ENCODE measurements around the gene KIF2A.

KIF2A gene

DNA sequence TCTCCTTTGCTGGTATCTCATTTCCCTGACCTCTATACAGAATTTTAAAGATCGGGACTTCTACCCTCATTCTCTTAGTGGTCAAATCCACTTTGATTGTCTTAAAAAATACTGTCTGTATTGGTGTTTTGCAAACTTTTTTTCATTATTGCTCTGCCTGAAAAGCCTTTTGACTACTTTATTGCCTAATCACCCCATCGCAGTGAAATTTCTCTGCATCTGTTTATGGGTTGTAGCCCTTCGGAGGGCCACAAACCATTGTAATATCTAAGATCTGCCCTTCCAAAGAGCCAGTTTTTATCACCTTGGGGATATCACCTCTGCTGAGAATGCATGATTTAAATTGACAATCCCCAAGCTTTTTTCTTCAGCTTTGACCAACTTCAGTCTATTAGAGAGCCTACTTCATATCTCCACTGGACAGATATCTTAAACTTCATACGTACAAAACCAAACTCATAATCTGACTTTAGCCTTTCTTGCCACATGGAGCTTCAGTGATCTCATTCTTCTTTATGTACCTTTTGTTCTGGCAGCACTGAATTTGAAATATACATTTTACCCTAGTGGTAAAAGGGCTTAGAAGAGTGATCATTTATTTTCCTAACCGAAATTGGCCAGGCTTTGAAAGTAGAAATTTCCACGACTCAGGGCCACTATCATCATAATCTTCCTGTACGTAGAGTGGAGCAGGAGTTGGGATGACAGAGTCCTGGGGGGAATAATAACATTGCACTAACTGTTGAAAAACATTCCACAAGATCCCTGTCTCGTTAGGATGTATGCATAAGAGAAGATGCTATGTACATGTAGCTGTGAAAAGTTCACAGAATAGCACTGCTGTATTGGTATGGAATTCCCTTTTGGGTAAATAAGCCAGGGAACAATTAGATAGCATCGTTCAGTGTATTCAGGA, 21.4 kb downstream of the KIF2A start:
- FAIRE-seq = no peak

GRCh38 chr5:62328772-62329491, 22.9 kb downstream of the KIF2A start:
- no peak for DNase-seq (ENCODE audit: low spot score)
- FAIRE-seq = no peak

More for the DNA sequence above, 21.4 kb downstream of the KIF2A start:
- no peak for DNase-seq (ENCODE audit: low spot score)

DNA sequence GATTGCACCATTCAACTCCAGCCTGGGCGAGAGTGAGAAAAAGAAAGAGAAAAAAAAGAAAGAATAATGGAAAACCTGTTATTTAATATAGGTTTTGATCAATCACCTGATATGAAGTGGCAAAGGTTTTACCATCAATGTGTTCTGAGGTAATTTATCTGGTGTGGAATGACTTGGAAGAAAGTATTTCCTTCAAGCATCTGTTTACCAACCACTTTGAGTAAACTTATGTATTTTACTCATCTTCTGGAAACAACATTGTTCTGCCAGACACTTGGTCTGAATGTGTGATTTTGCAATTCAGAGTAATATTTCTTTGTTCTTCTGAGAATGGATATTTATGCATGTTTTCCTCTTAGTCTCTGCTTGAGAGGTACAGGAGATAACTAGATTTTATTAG, 24.3 kb downstream of the KIF2A start:
- DNase-seq (ENCODE audit: low spot score) = no peak
- no peak for FAIRE-seq

DNA sequence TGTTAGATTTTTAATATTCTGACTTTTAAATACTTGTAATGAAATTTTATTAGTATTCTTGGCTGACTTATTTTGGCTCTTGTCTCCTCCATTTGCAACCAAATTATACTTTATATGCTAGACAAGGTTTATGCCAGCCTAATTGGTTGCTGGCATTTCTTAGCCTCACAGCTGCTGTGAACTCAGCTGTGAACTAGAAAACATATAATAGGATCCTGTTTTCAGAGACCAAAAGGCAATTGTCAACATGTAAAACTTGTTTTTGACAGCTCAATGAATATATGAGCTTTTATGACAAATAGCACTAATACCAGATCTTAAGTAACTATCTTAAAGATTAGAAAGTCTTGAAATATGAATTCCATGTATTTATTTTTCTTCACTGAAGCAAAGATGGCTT, 25.9 kb downstream of the KIF2A start:
- DNase-seq (ENCODE audit: low spot score) = no peak
- no peak for FAIRE-seq

GRCh38 chr5:62333250-62333794, 27.3 kb downstream of the KIF2A start:
- DNase-seq (ENCODE audit: low spot score) (no peak), FAIRE-seq (no peak)

DNA sequence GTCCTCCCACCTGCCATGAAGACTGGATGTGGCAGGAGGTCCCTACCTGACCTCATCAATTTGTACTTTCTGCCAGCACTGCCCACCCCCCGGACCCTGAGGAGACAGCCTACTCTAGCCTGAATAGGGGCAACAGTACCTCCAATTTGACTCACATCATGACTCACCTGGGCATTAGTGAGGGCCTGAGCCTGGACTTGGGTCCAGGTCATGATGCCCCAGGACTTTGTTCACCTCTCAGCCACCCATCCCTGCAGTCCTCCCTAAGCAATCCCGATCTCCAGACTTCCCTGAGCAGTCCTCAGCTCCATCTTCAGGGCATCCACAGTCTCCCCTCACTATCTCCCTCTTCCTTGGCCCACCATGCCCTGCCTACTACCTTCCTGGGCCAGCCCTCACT, 28.1 kb downstream of the KIF2A start:
- no peak for DNase-seq (ENCODE audit: low spot score)
- FAIRE-seq = no peak

GRCh38 chr5:62340392-62340791, 34.4 kb downstream of the KIF2A start:
- FAIRE-seq (no peak), DNase-seq (ENCODE audit: low spot score) (no peak)

GRCh38 chr5:62340979-62341378, 35.0 kb downstream of the KIF2A start:
- no peak for DNase-seq (ENCODE audit: low spot score)
- no peak for FAIRE-seq

- no peak for DNase-seq (ENCODE audit: low spot score)
- FAIRE-seq = no peak
Observed at GRCh38 chr5:62341783-62342475, 35.9 kb downstream of the KIF2A start.

GRCh38 chr5:62342476-62342837, 36.5 kb downstream of the KIF2A start:
- FAIRE-seq (no peak), DNase-seq (ENCODE audit: low spot score) (no peak)

- no peak for DNase-seq (ENCODE audit: low spot score)
- FAIRE-seq = no peak
Observed at GRCh38 chr5:62343428-62343827, 37.4 kb downstream of the KIF2A start.

GRCh38 chr5:62346748-62347147, 40.7 kb downstream of the KIF2A start:
- DNase-seq (ENCODE audit: low spot score) (no peak), FAIRE-seq (no peak)

DNA sequence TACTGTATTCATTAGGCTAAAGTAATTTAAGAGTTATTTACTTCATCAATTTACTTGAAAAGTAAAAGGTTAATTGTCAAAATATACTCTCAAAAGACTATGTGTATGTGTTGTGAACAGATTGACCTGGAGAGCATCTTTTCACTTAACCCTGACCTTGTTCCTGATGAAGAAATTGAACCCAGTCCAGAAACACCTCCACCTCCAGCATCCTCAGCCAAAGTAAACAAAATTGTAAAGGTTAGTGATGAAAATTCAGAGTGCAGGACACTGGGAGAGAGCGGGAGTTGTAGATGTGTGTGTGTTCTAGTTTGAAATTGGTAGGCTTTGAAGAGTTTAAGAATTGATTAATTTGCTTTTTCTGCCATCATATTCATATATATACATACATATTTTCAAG, 41.9 kb downstream of the KIF2A start:
- no peak for DNase-seq (ENCODE audit: low spot score)
- no peak for FAIRE-seq

DNA sequence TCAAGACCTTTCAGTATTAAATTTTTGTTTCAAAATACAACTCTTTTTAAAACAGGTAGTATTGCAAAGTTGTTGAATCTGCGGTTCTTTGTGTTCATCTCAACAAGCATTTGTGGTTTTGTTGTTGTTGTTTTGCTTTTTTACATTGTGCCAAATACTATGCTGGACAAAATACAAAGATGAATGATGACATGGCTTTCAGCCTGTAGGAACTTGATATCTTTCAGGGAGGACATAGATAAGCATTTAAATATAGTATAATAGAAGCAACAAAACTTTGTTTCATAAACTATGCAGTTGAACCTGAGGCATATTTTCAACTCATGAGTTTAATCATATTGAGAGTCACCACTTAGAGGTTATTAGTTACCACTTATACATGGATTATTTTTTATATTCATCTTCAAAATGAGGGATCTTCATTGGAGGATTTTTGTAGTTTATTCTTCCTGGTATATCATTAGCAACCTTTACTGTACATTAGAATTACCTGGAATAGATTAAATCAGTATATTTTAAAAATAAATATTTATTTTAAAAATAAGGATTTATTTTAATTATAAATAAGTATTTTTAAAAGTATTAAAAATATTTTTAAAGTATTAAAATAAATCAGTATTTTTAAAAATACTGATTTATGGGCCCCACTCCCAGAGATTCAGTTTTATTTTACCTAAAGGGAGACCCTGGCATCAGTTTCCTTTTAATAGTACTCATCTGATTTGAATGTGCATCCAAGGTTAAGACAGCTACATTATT, 42.9 kb downstream of the KIF2A start:
- DNase-seq (ENCODE audit: low spot score) (no peak), FAIRE-seq (no peak)

GRCh38 chr5:62354028-62354874, 48.2 kb downstream of the KIF2A start:
- FAIRE-seq = peak; percentile 26

GRCh38 chr5:62362701-62363100, 56.7 kb downstream of the KIF2A start:
- FAIRE-seq = no peak
- DNase-seq (ENCODE audit: low spot score) = no peak

More at GRCh38 chr5:62354028-62354874, 48.2 kb downstream of the KIF2A start:
- DNase-seq (ENCODE audit: low spot score) = peak; percentile 16

DNA sequence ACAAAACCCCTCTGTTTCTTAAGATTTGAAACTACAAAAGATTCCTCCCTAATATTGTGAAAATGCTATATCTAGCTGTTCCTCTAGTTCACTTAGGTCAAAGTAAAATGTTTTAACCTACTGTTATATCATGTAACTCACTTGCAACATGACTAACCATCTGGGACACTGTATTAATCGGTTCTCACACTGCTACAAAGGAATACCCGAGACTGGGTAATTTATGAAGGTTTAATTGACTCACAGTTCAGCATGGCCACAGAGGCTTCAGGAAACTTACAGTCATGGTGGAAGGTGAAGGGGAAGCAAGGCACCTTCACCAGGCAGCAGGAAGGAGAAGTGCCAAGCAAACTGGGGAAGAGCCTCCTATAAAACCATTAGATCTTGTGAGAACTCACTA, 63.0 kb downstream of the KIF2A start:
- DNase-seq (ENCODE audit: low spot score) = no peak
- FAIRE-seq = no peak

DNA sequence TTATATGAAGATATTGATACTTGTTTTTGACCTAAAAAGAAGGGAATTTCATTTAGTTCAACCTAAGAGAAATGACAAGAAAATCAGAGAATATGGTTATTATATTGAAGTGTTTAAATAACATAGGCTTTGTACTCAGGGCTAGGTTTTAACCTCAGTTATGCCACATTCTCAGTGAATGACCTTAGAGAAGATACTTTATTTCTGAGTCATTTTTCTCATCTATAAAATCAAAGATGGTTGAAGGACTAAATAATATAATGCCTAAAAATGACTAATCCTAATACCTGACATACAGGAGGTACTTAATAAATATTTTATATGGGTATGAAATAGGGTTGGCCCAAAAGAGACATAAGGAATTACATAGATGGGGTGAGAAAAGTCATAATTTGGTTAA, 65.4 kb downstream of the KIF2A start:
- FAIRE-seq (no peak), DNase-seq (ENCODE audit: low spot score) (no peak)

GRCh38 chr5:62372600-62372999, 66.6 kb downstream of the KIF2A start:
- no peak for FAIRE-seq
- no peak for DNase-seq (ENCODE audit: low spot score)

GRCh38 chr5:62373382-62373781, 67.4 kb downstream of the KIF2A start:
- DNase-seq (ENCODE audit: low spot score) (no peak), FAIRE-seq (no peak)

Data from RCC 7860 (cell line).